ENCODE data around the gene ZNF410. TPM values are rescaled to one million over a fixed set of nuclear protein-coding genes. Genes with fewer than 3 reads are reported as not detected.

ZNF410 gene
- polyA plus RNA-seq, 1 donor from 2014 or later, result 73.7 TPM

GRCh38 chr14:73961192-73961591, 74.5 kb downstream of the ZNF410 start:
- TF ChIP-seq EZH2 (IDR thresholded peaks at IDR 0.05; ENCODE audit: borderline replicate concordance, insufficient read depth, low read length, poor library complexity, severe bottlenecking) (no peak), REST (IDR thresholded peaks at IDR 0.05; ENCODE audit: borderline replicate concordance) (no peak), CTCF (IDR thresholded peaks at IDR 0.05; ENCODE audit: poor library complexity, severe bottlenecking) (no peak), TAF1 (IDR thresholded peaks at IDR 0.05; ENCODE audit: low read depth) (no peak), SMC3 (conservative IDR thresholded peaks at IDR 0.05; ENCODE audit: poor library complexity) (no peak), POLR2AphosphoS5 (IDR thresholded peaks at IDR 0.05) (no peak), EP300 (conservative IDR thresholded peaks at IDR 0.05; ENCODE audit: poor library complexity, severe bottlenecking) (no peak), RAD21 (conservative IDR thresholded peaks at IDR 0.05) (no peak), MXI1 (conservative IDR thresholded peaks at IDR 0.05; ENCODE audit: poor library complexity, severe bottlenecking) (no peak)
- Histone ChIP-seq H3K9me3 (ENCODE audit: low read length) (no peaks in the 10 kb centered on the region), H2AFZ (ENCODE audit: low read depth, low read length) (no peak overlapping the region), H3K36me3 (ENCODE audit: insufficient read depth, low read length) (no peaks in the 10 kb centered on the region), H3K4me3 (ENCODE audit: low read length) (no peak overlapping the region), H3K27me3 (ENCODE audit: insufficient read depth, low read depth, low read length) (no peaks in the 10 kb centered on the region), H3K9ac (ENCODE audit: low read length) (no peak overlapping the region), H3K27ac (ENCODE audit: low read length) (no peak overlapping the region), H3K9me2 (ENCODE audit: insufficient read depth, low read length) (no peaks in the 10 kb centered on the region), H4K20me1 (ENCODE audit: insufficient read depth) (no peaks in the 10 kb centered on the region), H3K4me2 (ENCODE audit: low read length) (no peak overlapping the region), H3F3A (ENCODE audit: insufficient read depth, low read length, poor library complexity, severe bottlenecking) (no peaks in the 10 kb centered on the region), H3K79me2 (replicated peaks; ENCODE audit: insufficient read depth, low read length) (no peaks in the 10 kb centered on the region)

GRCh38 chr14:73965216-73965615, 78.6 kb downstream of the ZNF410 start:
- no peak for TF ChIP-seq TAF1 (IDR thresholded peaks at IDR 0.05; ENCODE audit: low read depth)
- no peak for TF ChIP-seq REST (IDR thresholded peaks at IDR 0.05; ENCODE audit: borderline replicate concordance)
- TF ChIP-seq SMC3 (conservative IDR thresholded peaks at IDR 0.05; ENCODE audit: poor library complexity), result no peak
- TF ChIP-seq EZH2 (IDR thresholded peaks at IDR 0.05; ENCODE audit: borderline replicate concordance, insufficient read depth, low read length, poor library complexity, severe bottlenecking), result no peak
- no peak for TF ChIP-seq RAD21 (conservative IDR thresholded peaks at IDR 0.05)
- no peak for TF ChIP-seq EP300 (conservative IDR thresholded peaks at IDR 0.05; ENCODE audit: poor library complexity, severe bottlenecking)
- TF ChIP-seq POLR2AphosphoS5 (IDR thresholded peaks at IDR 0.05), result no peak
- TF ChIP-seq CTCF (IDR thresholded peaks at IDR 0.05; ENCODE audit: poor library complexity, severe bottlenecking), result no peak
- Histone ChIP-seq H3K9me3 (ENCODE audit: low read length) (no peaks in the 10 kb centered on the region), H2AFZ (ENCODE audit: low read depth, low read length) (no peak overlapping the region), H3K9me2 (ENCODE audit: insufficient read depth, low read length) (no peaks in the 10 kb centered on the region), H3K27ac (ENCODE audit: low read length) (no peak overlapping the region), H3K4me3 (ENCODE audit: low read length) (no peak overlapping the region), H3K36me3 (ENCODE audit: insufficient read depth, low read length) (no peaks in the 10 kb centered on the region), H3K79me2 (replicated peaks; ENCODE audit: insufficient read depth, low read length) (no peaks in the 10 kb centered on the region), H3F3A (ENCODE audit: insufficient read depth, low read length, poor library complexity, severe bottlenecking) (no peaks in the 10 kb centered on the region), H3K9ac (ENCODE audit: low read length) (no peak overlapping the region), H4K20me1 (ENCODE audit: insufficient read depth) (no peaks in the 10 kb centered on the region), H3K27me3 (ENCODE audit: insufficient read depth, low read depth, low read length) (no peaks in the 10 kb centered on the region), H3K4me2 (ENCODE audit: low read length) (no peak overlapping the region)

Data from neural cell (in vitro differentiated cells).